OCI-LY3 (cell line): ENCODE measurements around the gene CCR7.

ENCODE experiments used
- EZH2phosphoT487 ChIP-seq: fragments of 200-600 bp; shearing (Covaris generic); IDR thresholded peaks from 2 replicates; pipeline ENCODE4 v1.6.1; 2018; ENCODE audit warnings: antibody characterized with exemption, mixed run types, low read depth
- TF ChIP-seq, protein P1 (sequence below): fragments of 200-600, 300-600 bp; sonication (generic); IDR thresholded peaks from 2 replicates; pipeline ENCODE4 v1.5.1; 2014; ENCODE audit warnings: antibody characterized with exemption, low read length, low read depth

DNA sequence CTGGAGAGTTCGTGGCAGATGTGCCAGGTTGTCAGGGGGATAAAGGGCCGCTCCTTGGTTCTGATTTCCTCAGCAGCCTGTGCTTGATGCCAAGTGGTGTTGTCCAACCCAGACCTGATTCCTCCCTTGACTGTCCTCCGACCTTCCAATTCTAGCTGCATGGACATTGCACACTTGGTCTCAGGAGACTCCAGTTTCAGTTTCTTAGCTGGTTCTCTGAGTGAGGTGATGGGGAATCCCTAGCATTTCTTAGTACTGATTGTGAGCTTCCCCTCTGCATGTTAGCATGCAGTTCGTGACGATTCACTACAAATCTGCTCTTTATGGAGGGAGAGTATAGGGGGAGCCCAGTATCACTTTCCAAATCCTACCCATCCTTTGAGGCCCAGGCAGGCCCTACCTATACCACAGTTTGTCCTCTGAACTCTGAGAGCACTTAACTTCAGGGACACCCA, 12.4 kb upstream of the CCR7 start:
- TF ChIP-seq, protein P1, sequence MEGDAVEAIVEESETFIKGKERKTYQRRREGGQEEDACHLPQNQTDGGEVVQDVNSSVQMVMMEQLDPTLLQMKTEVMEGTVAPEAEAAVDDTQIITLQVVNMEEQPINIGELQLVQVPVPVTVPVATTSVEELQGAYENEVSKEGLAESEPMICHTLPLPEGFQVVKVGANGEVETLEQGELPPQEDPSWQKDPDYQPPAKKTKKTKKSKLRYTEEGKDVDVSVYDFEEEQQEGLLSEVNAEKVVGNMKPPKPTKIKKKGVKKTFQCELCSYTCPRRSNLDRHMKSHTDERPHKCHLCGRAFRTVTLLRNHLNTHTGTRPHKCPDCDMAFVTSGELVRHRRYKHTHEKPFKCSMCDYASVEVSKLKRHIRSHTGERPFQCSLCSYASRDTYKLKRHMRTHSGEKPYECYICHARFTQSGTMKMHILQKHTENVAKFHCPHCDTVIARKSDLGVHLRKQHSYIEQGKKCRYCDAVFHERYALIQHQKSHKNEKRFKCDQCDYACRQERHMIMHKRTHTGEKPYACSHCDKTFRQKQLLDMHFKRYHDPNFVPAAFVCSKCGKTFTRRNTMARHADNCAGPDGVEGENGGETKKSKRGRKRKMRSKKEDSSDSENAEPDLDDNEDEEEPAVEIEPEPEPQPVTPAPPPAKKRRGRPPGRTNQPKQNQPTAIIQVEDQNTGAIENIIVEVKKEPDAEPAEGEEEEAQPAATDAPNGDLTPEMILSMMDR, result no peak
- TF ChIP-seq EZH2phosphoT487, result no peak
